GM06990 (cell line): ENCODE data around the gene TRPC1.

Experiments
- DNase-seq: peaks from one replicate; pipeline ENCODE4 v3.0.0-alpha.2; 2011; ENCODE audit not compliant: insufficient read length; ENCODE audit errors: extremely low read depth
- H3K27me3 ChIP-seq: replicated peaks from 2 replicates; pipeline ENCODE4 v1.6.0; 2011; ENCODE audit warnings: low read length; ENCODE audit not compliant: control insufficient read depth, insufficient read depth
- H3K36me3 ChIP-seq: 2 replicates; pipeline ENCODE4 v1.5.1; 2011; ENCODE audit warnings: low read length; ENCODE audit not compliant: control insufficient read depth, insufficient read depth
- H3K4me3 ChIP-seq: replicated peaks from 2 replicates; pipeline ENCODE4 v1.5.1; 2011; ENCODE audit warnings: low read depth, mild to moderate bottlenecking, control low read depth, low read length
- TF ChIP-seq, protein P1 (sequence below): IDR thresholded peaks from 2 replicates; pipeline ENCODE4 v1.5.1; 2011; ENCODE audit warnings: low read length, control low read depth, mild to moderate bottlenecking, inconsistent platforms; ENCODE audit not compliant: insufficient read depth, poor library complexity, severe bottlenecking

Gene TRPC1

DNA sequence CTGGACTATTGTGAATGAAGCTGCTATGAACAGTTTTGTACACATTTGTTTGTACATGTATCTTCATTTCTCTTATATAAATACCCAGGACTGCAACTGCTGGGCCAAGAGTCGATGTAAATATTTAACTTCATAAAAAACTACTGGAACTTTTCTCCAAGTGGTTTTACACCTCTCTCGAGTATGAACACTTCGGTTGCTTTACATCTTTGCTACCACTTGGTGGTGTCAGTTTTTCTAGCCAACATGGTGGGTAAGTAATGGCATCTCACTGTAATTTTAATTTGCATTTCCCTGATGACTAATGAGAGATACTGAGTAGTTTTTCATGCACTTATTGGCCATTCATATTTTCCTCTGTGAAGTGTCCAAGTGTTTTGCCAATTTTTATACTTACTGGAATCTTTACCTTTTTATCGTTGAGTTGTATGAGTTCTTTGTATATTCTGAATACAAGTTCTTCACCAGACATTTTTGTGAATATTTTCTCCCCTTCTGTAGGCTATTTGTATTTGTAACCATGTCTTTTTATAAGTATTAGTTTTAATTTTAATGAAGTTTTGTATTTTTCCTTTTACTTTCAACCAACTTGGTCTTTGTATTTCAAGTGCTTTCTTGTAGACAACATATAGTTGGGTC, 120.6 kb downstream of the TRPC1 start:
- DNase-seq: no peak
- Histone ChIP-seq H3K27me3 (no peaks in the 10 kb centered on the region), H3K4me3 (no peak overlapping the region), H3K36me3 (no peaks in the 10 kb centered on the region)
- TF ChIP-seq, protein P1, sequence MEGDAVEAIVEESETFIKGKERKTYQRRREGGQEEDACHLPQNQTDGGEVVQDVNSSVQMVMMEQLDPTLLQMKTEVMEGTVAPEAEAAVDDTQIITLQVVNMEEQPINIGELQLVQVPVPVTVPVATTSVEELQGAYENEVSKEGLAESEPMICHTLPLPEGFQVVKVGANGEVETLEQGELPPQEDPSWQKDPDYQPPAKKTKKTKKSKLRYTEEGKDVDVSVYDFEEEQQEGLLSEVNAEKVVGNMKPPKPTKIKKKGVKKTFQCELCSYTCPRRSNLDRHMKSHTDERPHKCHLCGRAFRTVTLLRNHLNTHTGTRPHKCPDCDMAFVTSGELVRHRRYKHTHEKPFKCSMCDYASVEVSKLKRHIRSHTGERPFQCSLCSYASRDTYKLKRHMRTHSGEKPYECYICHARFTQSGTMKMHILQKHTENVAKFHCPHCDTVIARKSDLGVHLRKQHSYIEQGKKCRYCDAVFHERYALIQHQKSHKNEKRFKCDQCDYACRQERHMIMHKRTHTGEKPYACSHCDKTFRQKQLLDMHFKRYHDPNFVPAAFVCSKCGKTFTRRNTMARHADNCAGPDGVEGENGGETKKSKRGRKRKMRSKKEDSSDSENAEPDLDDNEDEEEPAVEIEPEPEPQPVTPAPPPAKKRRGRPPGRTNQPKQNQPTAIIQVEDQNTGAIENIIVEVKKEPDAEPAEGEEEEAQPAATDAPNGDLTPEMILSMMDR: peak; percentile 53

DNA sequence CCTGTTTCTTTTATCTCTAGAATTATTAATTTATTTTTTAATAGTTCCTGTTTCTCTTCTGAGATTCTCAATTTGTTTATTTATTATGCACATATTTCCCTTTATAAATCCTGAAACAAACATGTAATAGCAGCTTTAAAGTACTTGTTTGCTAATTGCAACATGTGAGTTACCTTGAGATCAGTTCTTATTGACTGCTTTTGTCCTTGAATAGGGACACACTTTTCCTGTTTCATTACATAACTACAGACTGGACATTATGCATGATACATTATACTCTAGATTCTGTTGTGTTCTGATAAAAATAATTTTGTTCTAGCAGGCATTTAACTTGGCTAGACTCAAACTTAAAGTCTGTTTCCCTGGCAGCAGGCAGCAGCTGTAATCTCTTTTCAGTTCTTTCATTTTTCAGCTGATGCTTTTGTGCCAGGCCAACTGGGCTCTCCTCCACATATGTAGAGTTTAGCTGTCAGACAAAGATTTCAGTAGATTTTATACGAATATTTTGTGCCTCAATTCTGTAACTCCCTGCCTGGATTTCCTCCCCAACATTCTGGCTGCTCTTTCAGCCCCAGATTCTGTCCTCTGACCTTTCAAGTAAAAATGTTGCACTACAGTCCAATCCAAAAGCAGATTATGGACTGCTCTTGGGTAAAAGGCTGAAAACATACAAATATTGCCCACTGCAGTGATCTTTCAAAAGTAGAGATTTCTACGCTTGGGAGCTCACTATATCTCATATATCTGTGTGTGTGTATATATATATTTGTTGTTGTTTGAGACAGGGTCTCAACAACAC, 123.1 kb downstream of the TRPC1 start:
- no peak for DNase-seq
- no peak overlapping the region for H3K4me3 ChIP-seq
- H3K36me3 ChIP-seq: no peaks in the 10 kb centered on the region
- no peaks in the 10 kb centered on the region for H3K27me3 ChIP-seq
- TF ChIP-seq, protein P1: no peak

DNA sequence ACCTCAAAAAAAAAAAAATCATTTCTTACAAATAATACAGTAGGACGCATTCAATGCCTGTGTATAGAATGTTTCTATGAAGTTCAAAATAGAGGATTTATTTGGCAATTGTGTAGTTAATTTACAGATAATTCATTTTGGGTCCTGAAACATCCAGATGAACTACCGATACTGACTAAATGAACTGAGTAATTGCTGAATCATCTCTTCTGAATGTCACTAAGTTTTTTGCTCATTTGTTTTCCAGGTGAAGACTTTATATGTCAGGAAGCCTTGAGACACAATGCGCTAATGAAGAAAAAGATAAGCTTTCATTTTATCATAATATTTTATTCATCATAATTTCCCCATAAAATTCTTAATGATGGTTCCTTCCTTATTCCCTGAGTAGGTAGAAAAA, 125.3 kb downstream of the TRPC1 start:
- TF ChIP-seq, protein P1: no peak
- no peaks in the 10 kb centered on the region for H3K27me3 ChIP-seq
- no peaks in the 10 kb centered on the region for H3K36me3 ChIP-seq
- DNase-seq: no peak
- H3K4me3 ChIP-seq: no peak overlapping the region

- Histone ChIP-seq H3K36me3 (no peaks in the 10 kb centered on the region), H3K4me3 (no peak overlapping the region), H3K27me3 (no peaks in the 10 kb centered on the region)
- no peak for DNase-seq
- TF ChIP-seq, protein P1: no peak
Observed at GRCh38 chr3:142850395-142851023, 126.7 kb downstream of the TRPC1 start.

GRCh38 chr3:142852009-142852408, 128.2 kb downstream of the TRPC1 start:
- no peak overlapping the region for H3K4me3 ChIP-seq
- no peak for DNase-seq
- TF ChIP-seq, protein P1: no peak
- H3K27me3 ChIP-seq: no peaks in the 10 kb centered on the region
- H3K36me3 ChIP-seq: no peaks in the 10 kb centered on the region
